Activated CD8-positive, alpha-beta T cell treated with anti-CD3 and anti-CD28 coated beads, Interleukin-2, amount 10 ng/mL, durations not matched to agents 7 days and 5 days (primary cell): ENCODE data around the gene ZSWIM2. TPM values are rescaled to one million over a fixed set of nuclear protein-coding genes. Genes with fewer than 3 reads are reported as not detected.
A peak's percentile ranks its signal among the peaks of the same experiment; 100 is the strongest.
"Not testable (repeated sequence)": the region's sequence is repeated elsewhere in the genome, so short reads cannot be mapped to it uniquely, and the experiment has no call there.

Experiments used
- ATAC-seq: fragments of 150-1000 bp; cut with Tn5 transposase; one replicate; pipeline ENCODE4 v1.10.0; 2021; ENCODE audit warnings: moderate library complexity
- CTCF ChIA-PET: fragments of 350-600 bp; sonication (Branson Sonifier 250); formaldehyde crosslinking; loops from one replicate; lab custom pipeline; 2021; ENCODE audit warnings: antibody characterized with exemption; lab: Charles Lee
- POLR2A ChIA-PET: fragments of 350-600 bp; sonication (Branson Sonifier 250); formaldehyde crosslinking; loops from one replicate; lab custom pipeline; 2021; ENCODE audit warnings: antibody characterized with exemption; lab: Charles Lee
- DNase-seq: peaks from one replicate; pipeline ENCODE4 v3.0.0-alpha.2; 2020
- H3K27ac Mint-ChIP-seq: one replicate; pipeline ENCODE4 v1.8.0; 2021; ENCODE audit warnings: mild to moderate bottlenecking, mixed read lengths
- H3K27me3 Mint-ChIP-seq: one replicate; pipeline ENCODE4 v1.8.0; 2021; ENCODE audit warnings: low read depth, mixed read lengths
- H3K36me3 Mint-ChIP-seq: one replicate; pipeline ENCODE4 v1.8.0; 2021; ENCODE audit warnings: low read depth, mixed read lengths
- H3K4me1 Mint-ChIP-seq: one replicate; pipeline ENCODE4 v1.8.0; 2021; ENCODE audit warnings: low read depth, mixed read lengths
- H3K4me3 Mint-ChIP-seq: one replicate; pipeline ENCODE4 v1.8.0; 2021; ENCODE audit warnings: mild to moderate bottlenecking, mixed read lengths
- H3K9me3 Mint-ChIP-seq: one replicate; pipeline ENCODE4 v1.8.0; 2022; ENCODE audit warnings: mixed read lengths; ENCODE audit not compliant: insufficient read depth
- total RNA-seq, 2 experiments: library from RNA; stranded (reverse); gene quantifications; one replicate each; pipeline ENCODE4 v1.2.3, GENCODE V29; 2021

The ZSWIM2 gene, protein sequence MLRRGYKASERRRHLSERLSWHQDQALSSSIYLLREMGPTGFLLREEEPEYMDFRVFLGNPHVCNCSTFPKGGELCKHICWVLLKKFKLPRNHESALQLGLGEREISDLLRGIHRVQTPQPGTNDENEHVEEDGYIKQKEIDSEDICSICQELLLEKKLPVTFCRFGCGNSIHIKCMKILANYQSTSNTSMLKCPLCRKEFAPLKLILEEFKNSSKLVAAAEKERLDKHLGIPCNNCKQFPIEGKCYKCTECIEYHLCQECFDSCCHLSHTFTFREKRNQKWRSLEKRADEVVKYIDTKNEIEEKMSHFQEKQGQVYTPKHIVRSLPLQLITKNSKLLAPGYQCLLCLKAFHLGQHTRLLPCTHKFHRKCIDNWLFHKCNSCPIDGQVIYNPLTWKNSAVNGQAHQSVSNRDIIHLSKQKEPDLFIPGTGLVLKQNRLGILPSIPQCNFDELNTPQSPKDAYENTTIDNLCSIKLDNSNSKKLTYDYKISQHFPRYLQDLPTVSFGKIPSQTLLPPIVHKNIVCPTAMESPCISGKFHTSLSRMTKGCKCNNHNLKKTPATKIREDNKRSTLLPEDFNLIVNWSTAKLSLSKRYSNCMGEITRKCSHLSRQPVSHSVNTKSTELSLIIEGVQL
- not detected for total RNA-seq

DNA sequence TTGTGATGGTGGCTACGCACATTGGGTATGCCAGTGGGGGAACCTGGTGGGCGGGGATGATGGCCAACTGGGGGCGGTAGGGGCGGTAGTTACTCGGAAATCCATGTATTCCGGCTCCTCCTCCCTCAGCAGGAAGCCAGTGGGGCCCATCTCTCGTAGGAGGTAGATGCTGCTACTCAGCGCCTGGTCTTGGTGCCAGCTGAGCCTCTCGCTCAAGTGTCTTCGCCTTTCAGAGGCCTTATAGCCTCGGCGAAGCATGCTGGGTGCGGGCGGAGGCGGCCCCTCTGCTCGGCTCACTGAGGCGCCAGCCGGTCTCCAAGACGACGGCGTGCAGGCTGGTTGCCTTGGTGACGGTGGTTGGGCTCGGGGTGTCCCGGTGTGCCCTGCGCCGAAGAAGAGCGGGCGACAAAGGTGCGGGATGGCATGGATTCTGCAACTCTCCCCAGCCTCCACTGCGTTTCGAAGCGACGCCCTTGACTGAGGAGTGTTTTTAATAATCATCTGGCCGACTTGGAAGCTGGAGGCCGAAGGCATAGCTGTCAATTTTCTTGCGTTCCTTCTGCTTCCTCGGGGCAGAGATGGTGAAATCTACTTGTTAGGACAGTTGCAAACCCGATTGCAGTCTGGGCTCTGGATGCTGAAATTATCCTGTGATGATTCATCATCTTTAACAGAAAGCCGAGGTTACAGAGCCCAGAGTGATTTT lies at the start of gene ZSWIM2:
Gene ZSWIM2, minus strand, starts transcription at position 298 of the 706 bp plus-strand sequence. Its CDS starts 40 bp downstream, at position 258.
- Mint-ChIP-seq H3K9me3 (no peaks in the 10 kb centered on the region), H3K4me3 (peak within 1 kb of the TSS; percentile 21), H3K36me3 (no peaks in the 10 kb centered on the region), H3K27me3 (peaks cover 13% of the 10 kb centered on the region), H3K27ac (peak within 1 kb of the TSS; percentile 45), H3K4me1 (peaks cover 7% of the 10 kb centered on the region)
- ChIA-PET POLR2A (no interaction called here), CTCF (no interaction called here)
- ATAC-seq, result peak; percentile 64
- peak; percentile 29 for DNase-seq

GRCh38 chr2:186896220-186896619 lies 47.2 kb upstream of the ZSWIM2 start:
- POLR2A ChIA-PET, CTCF ChIA-PET, DNase-seq, H3K36me3 Mint-ChIP-seq, H3K4me3 Mint-ChIP-seq, H3K27me3 Mint-ChIP-seq, H3K9me3 Mint-ChIP-seq, ATAC-seq, H3K4me1 Mint-ChIP-seq, H3K27ac Mint-ChIP-seq: not testable (repeated sequence)

- ATAC-seq, result no peak
- CTCF ChIA-PET, result interaction anchor here (1.5 kb wide), 1 partner anchor 33 kb away, joined by 3 read pairs; no protein-coding TSS in a partner anchor
Observed at GRCh38 chr2:186895451-186895850, 46.5 kb upstream of the ZSWIM2 start.

DNA sequence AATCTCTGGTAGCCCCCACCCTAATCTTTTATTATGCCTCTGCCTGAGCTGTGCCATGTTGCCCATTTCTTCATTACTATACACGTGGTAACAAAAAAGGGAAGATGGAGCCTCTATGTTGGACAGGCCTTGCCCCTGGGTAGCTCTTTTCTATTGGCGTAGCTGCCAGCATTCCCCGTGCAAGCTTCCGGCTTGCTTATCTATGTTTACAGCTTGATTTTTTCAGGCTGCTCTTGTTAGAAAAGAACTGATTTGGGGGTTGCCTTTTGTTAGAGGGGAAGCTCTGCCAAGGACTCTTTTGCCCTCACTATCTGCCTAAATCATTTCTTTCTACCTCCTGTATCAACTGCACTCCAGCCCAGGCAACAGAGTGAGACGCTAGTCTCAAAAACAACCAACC lies 45.5 kb upstream of the ZSWIM2 start:
- DNase-seq (no peak), ATAC-seq (no peak)
- Mint-ChIP-seq H3K36me3 (no peaks in the 10 kb centered on the region), H3K27ac (no peak overlapping the region), H3K9me3 (no peaks in the 10 kb centered on the region), H3K4me3 (no peak overlapping the region), H3K27me3 (no peaks in the 10 kb centered on the region), H3K4me1 (no peaks in the 10 kb centered on the region)
- ChIA-PET POLR2A (no interaction called here), CTCF (interaction anchor here (1.5 kb wide), 1 partner anchor 32 kb away, joined by 3 read pairs; no protein-coding TSS in a partner anchor)

More at GRCh38 chr2:186895451-186895850, 46.5 kb upstream of the ZSWIM2 start:
- H3K27me3 Mint-ChIP-seq, result no peaks in the 10 kb centered on the region
- H3K27ac Mint-ChIP-seq, result no peak overlapping the region
- no peaks in the 10 kb centered on the region for H3K4me1 Mint-ChIP-seq
- no peaks in the 10 kb centered on the region for H3K9me3 Mint-ChIP-seq
- DNase-seq, result no peak
- no peak overlapping the region for H3K4me3 Mint-ChIP-seq
- POLR2A ChIA-PET, result no interaction called here
- H3K36me3 Mint-ChIP-seq, result no peaks in the 10 kb centered on the region

GRCh38 chr2:186892821-186893220 lies 43.9 kb upstream of the ZSWIM2 start:
- no peak overlapping the region for H3K27ac Mint-ChIP-seq
- ChIA-PET CTCF (no interaction called here), POLR2A (no interaction called here)
- no peaks in the 10 kb centered on the region for H3K4me1 Mint-ChIP-seq
- no peak for DNase-seq
- no peaks in the 10 kb centered on the region for H3K27me3 Mint-ChIP-seq
- ATAC-seq, result no peak
- H3K4me3 Mint-ChIP-seq, result no peak overlapping the region
- H3K9me3 Mint-ChIP-seq, result no peaks in the 10 kb centered on the region
- no peaks in the 10 kb centered on the region for H3K36me3 Mint-ChIP-seq

DNA sequence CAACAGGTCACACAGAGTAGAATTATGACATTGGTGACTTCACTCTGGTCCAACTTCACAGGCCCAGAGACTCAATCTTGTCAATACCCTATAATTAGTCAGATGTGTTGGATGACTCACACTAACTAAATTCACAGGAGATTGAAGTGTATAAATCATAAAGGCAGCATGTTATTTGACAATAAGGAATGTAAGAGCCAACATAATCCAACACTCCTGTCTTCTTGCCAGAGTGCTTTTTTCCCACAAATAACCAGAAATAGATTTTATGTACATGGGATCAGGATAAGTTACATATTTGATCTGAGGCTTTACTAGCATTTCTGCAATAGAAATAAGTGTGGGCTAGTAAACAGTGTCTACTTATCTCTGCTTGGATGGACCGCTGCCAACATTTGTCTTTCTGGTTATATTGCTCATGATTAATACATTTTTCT lies 42.2 kb upstream of the ZSWIM2 start:
- H3K9me3 Mint-ChIP-seq, result no peaks in the 10 kb centered on the region
- no peaks in the 10 kb centered on the region for H3K36me3 Mint-ChIP-seq
- no peak for ATAC-seq
- ChIA-PET CTCF (no interaction called here), POLR2A (no interaction called here)
- no peak overlapping the region for H3K27ac Mint-ChIP-seq
- no peak for DNase-seq
- no peaks in the 10 kb centered on the region for H3K27me3 Mint-ChIP-seq
- no peak overlapping the region for H3K4me3 Mint-ChIP-seq
- no peaks in the 10 kb centered on the region for H3K4me1 Mint-ChIP-seq

DNA sequence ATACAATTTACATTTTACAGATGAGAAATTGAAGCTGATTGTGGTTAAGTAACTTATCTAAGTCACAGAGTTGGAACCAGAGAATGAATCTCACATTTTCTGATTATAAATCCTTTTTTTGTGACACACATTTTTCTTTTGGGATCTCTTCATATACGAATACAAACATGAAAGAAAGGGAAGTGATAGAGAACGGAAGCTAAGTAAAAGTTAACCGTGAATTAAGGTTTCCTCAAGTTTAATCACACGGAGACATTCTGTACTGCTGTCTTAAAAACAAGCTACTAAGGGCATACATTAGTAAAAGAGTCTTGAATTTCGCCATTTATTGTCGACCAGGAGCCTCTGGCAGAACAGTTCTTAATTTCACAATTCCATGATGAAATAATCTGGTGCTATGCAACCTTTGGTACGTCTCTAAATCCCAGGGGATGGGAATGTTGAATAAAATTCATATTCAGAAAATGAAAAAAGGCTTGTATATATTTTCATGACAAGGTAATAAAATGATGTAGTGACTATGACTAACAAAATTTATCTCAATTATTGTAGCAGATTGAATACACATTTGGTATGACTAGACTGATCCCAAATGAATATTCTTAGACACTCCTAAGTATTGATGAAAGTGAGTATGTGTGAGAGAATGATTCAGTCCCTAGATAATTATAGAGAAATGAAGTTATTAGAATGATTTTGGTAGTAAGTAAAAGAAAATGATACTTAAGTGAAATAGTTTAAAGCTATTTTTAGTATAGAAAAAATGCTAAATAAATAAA lies 40.3 kb upstream of the ZSWIM2 start:
- Mint-ChIP-seq H3K4me1 (no peaks in the 10 kb centered on the region), H3K9me3 (no peaks in the 10 kb centered on the region), H3K27ac (no peak overlapping the region), H3K4me3 (no peak overlapping the region), H3K27me3 (no peaks in the 10 kb centered on the region), H3K36me3 (no peaks in the 10 kb centered on the region)
- ATAC-seq (no peak), DNase-seq (no peak)
- POLR2A ChIA-PET, result no interaction called here
- CTCF ChIA-PET, result interaction anchor here (1.5 kb wide), 1 partner anchor 692 kb away, joined by 3 read pairs; no protein-coding TSS in a partner anchor

- ATAC-seq (no peak), DNase-seq (no peak)
- Mint-ChIP-seq H3K4me1 (no peaks in the 10 kb centered on the region), H3K27ac (no peak overlapping the region), H3K27me3 (no peaks in the 10 kb centered on the region), H3K4me3 (no peak overlapping the region), H3K9me3 (no peaks in the 10 kb centered on the region), H3K36me3 (no peaks in the 10 kb centered on the region)
- ChIA-PET POLR2A (no interaction called here), CTCF (no interaction called here)
Observed at GRCh38 chr2:186887107-186888090, 38.4 kb upstream of the ZSWIM2 start.

GRCh38 chr2:186884587-186884986 lies 35.6 kb upstream of the ZSWIM2 start:
- no peak overlapping the region for H3K27ac Mint-ChIP-seq
- POLR2A ChIA-PET, result no interaction called here
- no peaks in the 10 kb centered on the region for H3K4me1 Mint-ChIP-seq
- H3K4me3 Mint-ChIP-seq, result no peak overlapping the region
- no peaks in the 10 kb centered on the region for H3K27me3 Mint-ChIP-seq
- H3K36me3 Mint-ChIP-seq, result no peaks in the 10 kb centered on the region
- CTCF ChIA-PET, result no interaction called here
- no peak for DNase-seq
- H3K9me3 Mint-ChIP-seq, result peaks cover 9% of the 10 kb centered on the region
- ATAC-seq, result no peak

DNA sequence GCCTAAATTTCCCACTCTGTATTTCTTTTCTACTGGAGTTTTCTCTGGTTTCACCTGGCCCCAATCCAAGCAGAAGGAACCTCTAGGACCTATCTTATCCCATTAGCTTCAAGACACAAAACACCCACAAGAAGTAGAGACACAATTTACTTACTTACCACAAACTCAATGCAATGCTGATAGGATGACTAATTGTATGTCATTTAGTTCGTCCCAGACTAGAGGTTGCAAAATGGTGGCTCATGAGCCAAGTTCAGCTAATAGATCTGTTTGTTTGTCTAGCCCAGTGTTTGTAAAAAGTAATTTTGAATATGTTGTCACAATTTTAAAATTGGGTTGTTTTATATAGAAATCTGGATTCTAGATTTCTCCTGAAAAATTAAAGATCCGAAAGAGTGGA lies 34.7 kb upstream of the ZSWIM2 start:
- H3K4me1 Mint-ChIP-seq, result no peaks in the 10 kb centered on the region
- POLR2A ChIA-PET, result no interaction called here
- CTCF ChIA-PET, result no interaction called here

More for the DNA sequence above, 34.7 kb upstream of the ZSWIM2 start:
- no peak for DNase-seq
- no peaks in the 10 kb centered on the region for H3K36me3 Mint-ChIP-seq
- peaks cover 9% of the 10 kb centered on the region for H3K9me3 Mint-ChIP-seq
- no peaks in the 10 kb centered on the region for H3K27me3 Mint-ChIP-seq
- ATAC-seq, result no peak
- H3K4me3 Mint-ChIP-seq, result no peak overlapping the region
- no peak overlapping the region for H3K27ac Mint-ChIP-seq
